ENCODE data around the gene DDX39A. TPM values are rescaled to one million over a fixed set of nuclear protein-coding genes. Genes with fewer than 3 reads are reported as not detected.
"Not testable (repeated sequence)": the region's sequence is repeated elsewhere in the genome, so short reads cannot be mapped to it uniquely, and the experiment has no call there.

Gene DDX39A
- total RNA-seq, 1 experiment from 2014 or later = 92.4 TPM

DNA sequence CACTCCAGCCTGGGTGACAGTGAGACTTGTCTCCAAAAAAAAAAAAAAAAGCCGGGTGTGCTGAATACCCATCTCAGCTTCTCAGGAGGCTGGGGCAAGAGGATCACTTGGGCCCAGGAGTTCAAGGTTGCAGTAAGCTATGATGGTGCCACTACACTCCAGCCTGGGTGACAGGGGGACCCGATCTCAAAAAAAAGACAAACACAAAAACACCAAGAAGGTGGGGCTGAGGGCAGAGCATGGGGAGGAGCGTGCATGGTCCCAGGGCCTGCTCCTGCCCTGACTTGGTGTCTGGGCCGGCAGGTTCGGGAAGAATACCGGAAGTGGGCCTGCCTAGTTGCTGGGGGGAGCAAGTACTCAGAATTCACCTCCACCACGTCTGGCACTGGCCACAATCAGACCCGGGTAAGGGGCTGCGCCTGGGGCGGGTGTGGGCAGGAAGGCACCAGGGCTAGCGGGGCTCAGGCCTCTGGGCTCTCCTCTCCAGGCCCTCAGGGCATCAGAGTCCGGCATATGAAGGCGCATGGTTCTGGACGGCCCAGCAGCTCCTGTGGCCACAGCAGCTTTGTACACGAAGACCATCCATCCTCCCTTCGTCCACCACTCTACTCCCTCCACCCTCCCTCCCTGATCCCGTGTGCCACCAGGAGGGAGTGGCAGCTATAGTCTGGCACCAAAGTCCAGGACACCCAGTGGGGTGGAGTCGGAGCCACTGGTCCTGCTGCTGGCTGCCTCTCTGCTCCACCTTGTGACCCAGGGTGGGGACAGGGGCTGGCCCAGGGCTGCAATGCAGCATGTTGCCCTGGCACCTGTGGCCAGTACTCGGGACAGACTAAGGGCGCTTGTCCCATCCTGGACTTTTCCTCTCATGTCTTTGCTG is 11.3 kb downstream of the DDX39A start:
- H3K4me3 ChIP-seq (ENCODE audit: low read length) = no peak overlapping the region
- H3K27ac ChIP-seq (ENCODE audit: low read length) = no peak overlapping the region
- H3K9me2 ChIP-seq (replicated peaks; ENCODE audit: insufficient read depth, low read length) = no peaks in the 10 kb centered on the region
- no peaks in the 10 kb centered on the region for H3K27me3 ChIP-seq (ENCODE audit: low read length)
- H2AFZ ChIP-seq (ENCODE audit: low read length) = no peak overlapping the region
- no peak for DNase-seq
- peaks cover 35% of the 10 kb centered on the region for H4K20me1 ChIP-seq (ENCODE audit: insufficient read depth, low read depth, low read length)
- H3K9me3 ChIP-seq (ENCODE audit: low read length) = no peaks in the 10 kb centered on the region
- peaks cover 13% of the 10 kb centered on the region for H3K79me2 ChIP-seq (ENCODE audit: low read length)
- peaks cover 31% of the 10 kb centered on the region for H3K4me1 ChIP-seq (ENCODE audit: low read length)
- H3K36me3 ChIP-seq (ENCODE audit: insufficient read depth, low read length) = peaks cover 25% of the 10 kb centered on the region
- H3K9ac ChIP-seq (ENCODE audit: low read length) = no peak overlapping the region
- H3K4me2 ChIP-seq (ENCODE audit: low read depth, low read length, poor library complexity, severe bottlenecking) = no peak overlapping the region

DNA sequence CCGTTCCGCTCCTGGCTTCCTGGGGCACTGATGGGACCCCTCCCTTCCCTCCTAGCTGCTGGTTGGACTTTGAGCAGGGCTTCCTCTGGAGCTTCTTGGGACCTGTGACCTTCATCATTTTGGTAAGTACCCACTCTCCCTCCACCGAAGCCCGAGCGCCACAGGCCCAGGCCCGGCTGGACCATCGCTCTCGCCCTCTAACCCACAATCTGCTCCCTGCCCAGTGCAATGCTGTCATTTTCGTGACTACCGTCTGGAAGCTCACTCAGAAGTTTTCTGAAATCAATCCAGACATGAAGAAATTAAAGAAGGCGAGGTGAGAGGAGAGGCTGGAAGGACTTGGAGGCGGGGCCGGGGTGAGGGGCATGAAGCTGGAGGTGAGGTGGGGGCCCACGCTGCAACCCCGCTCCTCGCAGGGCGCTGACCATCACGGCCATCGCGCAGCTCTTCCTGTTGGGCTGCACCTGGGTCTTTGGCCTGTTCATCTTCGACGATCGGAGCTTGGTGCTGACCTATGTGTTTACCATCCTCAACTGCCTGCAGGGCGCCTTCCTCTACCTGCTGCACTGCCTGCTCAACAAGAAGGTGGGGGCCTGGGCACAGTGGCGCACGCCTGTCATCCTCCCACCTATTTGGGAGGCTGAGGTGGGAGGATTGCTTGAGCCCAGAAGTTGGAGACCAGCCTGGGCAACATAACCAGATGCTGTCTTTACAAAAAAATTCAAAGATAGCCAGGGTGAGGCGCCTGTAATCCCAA is 12.3 kb downstream of the DDX39A start:
- Histone ChIP-seq H3K4me1 (ENCODE audit: low read length) (peaks cover 21% of the 10 kb centered on the region), H3K27ac (ENCODE audit: low read length) (no peak overlapping the region)

DNA sequence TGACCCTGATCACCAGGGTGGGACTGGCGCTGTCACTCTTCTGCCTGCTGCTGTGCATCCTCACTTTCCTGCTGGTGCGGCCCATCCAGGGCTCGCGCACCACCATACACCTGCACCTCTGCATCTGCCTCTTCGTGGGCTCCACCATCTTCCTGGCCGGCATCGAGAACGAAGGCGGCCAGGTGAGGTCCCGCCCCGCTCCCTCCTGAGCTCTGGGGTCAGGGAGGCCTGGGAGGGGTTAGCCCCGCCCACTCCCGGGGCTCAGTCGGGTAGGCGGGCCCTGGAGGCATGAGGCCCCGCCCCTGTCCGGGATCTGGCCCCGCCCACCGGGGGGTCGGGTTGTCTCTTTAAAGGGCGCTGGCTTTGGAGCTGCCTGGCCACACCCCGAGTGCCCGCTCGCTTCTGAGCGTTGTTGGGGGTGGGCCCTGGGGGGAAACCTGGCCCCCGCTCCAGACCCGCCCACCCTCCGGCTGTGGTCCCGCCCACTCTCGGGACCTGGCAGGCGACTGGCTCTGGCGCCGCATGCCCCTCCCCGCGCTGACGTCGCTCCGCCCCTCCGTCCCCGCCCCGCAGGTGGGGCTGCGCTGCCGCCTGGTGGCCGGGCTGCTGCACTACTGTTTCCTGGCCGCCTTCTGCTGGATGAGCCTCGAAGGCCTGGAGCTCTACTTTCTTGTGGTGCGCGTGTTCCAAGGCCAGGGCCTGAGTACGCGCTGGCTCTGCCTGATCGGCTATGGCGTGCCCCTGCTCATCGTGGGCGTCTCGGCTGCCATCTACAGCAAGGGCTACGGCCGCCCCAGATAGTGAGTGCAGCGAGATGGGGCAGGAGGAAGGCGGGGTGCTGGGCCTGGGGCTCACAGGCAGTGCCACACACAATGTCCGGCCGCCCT is 13.1 kb downstream of the DDX39A start:
- Histone ChIP-seq H3K27me3 (ENCODE audit: low read length) (no peaks in the 10 kb centered on the region), H3K9ac (ENCODE audit: low read length) (no peak overlapping the region), H3K79me2 (ENCODE audit: low read length) (no peaks in the 10 kb centered on the region), H2AFZ (ENCODE audit: low read length) (no peak overlapping the region), H3K9me2 (replicated peaks; ENCODE audit: insufficient read depth, low read length) (no peaks in the 10 kb centered on the region), H3K27ac (ENCODE audit: low read length) (no peak overlapping the region), H3K36me3 (ENCODE audit: insufficient read depth, low read length) (peaks cover 10% of the 10 kb centered on the region; the same call in 1 of the 2 replicates), H3K4me3 (ENCODE audit: low read length) (no peak overlapping the region), H3K4me1 (ENCODE audit: low read length) (peaks cover 12% of the 10 kb centered on the region), H4K20me1 (ENCODE audit: insufficient read depth, low read depth, low read length) (peaks cover 17% of the 10 kb centered on the region), H3K9me3 (ENCODE audit: low read length) (no peaks in the 10 kb centered on the region), H3K4me2 (ENCODE audit: low read depth, low read length, poor library complexity, severe bottlenecking) (no peak overlapping the region)
- DNase-seq = peak; percentile 98

More for the DNA sequence above, 12.3 kb downstream of the DDX39A start:
- Histone ChIP-seq H2AFZ (ENCODE audit: low read length) (no peak overlapping the region), H3K4me3 (ENCODE audit: low read length) (no peak overlapping the region), H3K27me3 (ENCODE audit: low read length) (no peaks in the 10 kb centered on the region), H3K79me2 (ENCODE audit: low read length) (peaks cover 2% of the 10 kb centered on the region), H3K4me2 (ENCODE audit: low read depth, low read length, poor library complexity, severe bottlenecking) (no peak overlapping the region), H3K9ac (ENCODE audit: low read length) (no peak overlapping the region), H3K9me3 (ENCODE audit: low read length) (no peaks in the 10 kb centered on the region), H4K20me1 (ENCODE audit: insufficient read depth, low read depth, low read length) (peaks cover 25% of the 10 kb centered on the region), H3K9me2 (replicated peaks; ENCODE audit: insufficient read depth, low read length) (no peaks in the 10 kb centered on the region), H3K36me3 (ENCODE audit: insufficient read depth, low read length) (peaks cover 18% of the 10 kb centered on the region; the same call in 1 of the 2 replicates)
- DNase-seq = no peak

DNA sequence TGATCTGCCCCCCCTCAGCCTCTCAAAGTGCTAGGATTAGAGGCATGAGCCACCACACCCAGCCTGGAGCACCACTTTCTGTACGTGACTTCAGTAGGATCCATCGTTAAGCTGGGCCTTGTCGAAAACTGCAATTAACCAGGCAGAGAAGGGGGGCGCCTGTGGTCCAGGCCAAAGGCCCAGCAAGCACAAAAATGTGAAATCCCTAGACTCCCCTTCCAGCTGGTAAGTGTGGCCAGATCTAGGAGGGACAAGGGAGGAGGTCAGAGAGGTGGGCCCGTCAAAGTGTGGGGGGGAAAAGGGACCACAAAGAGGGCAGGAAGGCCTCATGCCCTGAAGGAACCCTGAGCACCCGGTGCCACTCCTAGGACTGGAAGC is 13.8 kb downstream of the DDX39A start:
- H3K27ac ChIP-seq (ENCODE audit: low read length) = no peak overlapping the region
- H3K4me1 ChIP-seq (ENCODE audit: low read length) = peaks cover 10% of the 10 kb centered on the region
- no peak overlapping the region for H3K4me3 ChIP-seq (ENCODE audit: low read length)
- H3K36me3 ChIP-seq (ENCODE audit: insufficient read depth, low read length) = 0 out of 2 replicates have a peak, but pooled peaks cover 5% of the 10 kb centered on the region
- no peaks in the 10 kb centered on the region for H3K79me2 ChIP-seq (ENCODE audit: low read length)
- H3K4me2 ChIP-seq (ENCODE audit: low read depth, low read length, poor library complexity, severe bottlenecking) = no peak overlapping the region
- no peak overlapping the region for H3K9ac ChIP-seq (ENCODE audit: low read length)
- no peak for DNase-seq
- no peak overlapping the region for H2AFZ ChIP-seq (ENCODE audit: low read length)
- peaks cover 11% of the 10 kb centered on the region for H4K20me1 ChIP-seq (ENCODE audit: insufficient read depth, low read depth, low read length)
- H3K9me2 ChIP-seq (replicated peaks; ENCODE audit: insufficient read depth, low read length) = no peaks in the 10 kb centered on the region
- no peaks in the 10 kb centered on the region for H3K9me3 ChIP-seq (ENCODE audit: low read length)
- H3K27me3 ChIP-seq (ENCODE audit: low read length) = no peaks in the 10 kb centered on the region

DNA sequence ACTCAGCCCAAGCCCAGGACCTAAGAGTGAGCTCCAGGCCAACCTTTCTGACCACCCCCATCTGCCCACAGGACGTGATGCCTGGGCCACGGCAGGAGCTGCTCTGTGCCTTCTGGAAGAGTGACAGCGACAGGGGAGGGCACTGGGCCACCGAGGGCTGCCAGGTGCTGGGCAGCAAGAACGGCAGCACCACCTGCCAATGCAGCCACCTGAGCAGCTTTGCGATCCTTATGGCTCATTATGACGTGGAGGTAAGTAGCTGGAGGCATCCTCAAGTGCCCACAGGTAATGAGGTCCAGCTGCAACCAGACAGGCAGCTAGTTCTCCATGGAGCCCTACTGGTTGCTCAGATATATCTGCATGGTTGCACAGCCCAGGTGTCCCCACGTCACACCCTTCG is 14.8 kb downstream of the DDX39A start:
- H4K20me1 ChIP-seq (ENCODE audit: insufficient read depth, low read depth, low read length) = peaks cover 5% of the 10 kb centered on the region; the same call in 1 of the 2 replicates
- H3K9me3 ChIP-seq (ENCODE audit: low read length) = no peaks in the 10 kb centered on the region
- no peaks in the 10 kb centered on the region for H3K79me2 ChIP-seq (ENCODE audit: low read length)
- no peak overlapping the region for H3K4me2 ChIP-seq (ENCODE audit: low read depth, low read length, poor library complexity, severe bottlenecking)
- H3K9me2 ChIP-seq (replicated peaks; ENCODE audit: insufficient read depth, low read length) = no peaks in the 10 kb centered on the region
- no peak overlapping the region for H2AFZ ChIP-seq (ENCODE audit: low read length)
- H3K27ac ChIP-seq (ENCODE audit: low read length) = no peak overlapping the region
- no peaks in the 10 kb centered on the region for H3K27me3 ChIP-seq (ENCODE audit: low read length)
- no peak overlapping the region for H3K9ac ChIP-seq (ENCODE audit: low read length)
- DNase-seq = no peak
- H3K4me1 ChIP-seq (ENCODE audit: low read length) = peaks cover 10% of the 10 kb centered on the region
- H3K36me3 ChIP-seq (ENCODE audit: insufficient read depth, low read length) = 0 out of 2 replicates have a peak, but pooled peaks cover under 1% of the 10 kb centered on the region
- no peak overlapping the region for H3K4me3 ChIP-seq (ENCODE audit: low read length)

DNA sequence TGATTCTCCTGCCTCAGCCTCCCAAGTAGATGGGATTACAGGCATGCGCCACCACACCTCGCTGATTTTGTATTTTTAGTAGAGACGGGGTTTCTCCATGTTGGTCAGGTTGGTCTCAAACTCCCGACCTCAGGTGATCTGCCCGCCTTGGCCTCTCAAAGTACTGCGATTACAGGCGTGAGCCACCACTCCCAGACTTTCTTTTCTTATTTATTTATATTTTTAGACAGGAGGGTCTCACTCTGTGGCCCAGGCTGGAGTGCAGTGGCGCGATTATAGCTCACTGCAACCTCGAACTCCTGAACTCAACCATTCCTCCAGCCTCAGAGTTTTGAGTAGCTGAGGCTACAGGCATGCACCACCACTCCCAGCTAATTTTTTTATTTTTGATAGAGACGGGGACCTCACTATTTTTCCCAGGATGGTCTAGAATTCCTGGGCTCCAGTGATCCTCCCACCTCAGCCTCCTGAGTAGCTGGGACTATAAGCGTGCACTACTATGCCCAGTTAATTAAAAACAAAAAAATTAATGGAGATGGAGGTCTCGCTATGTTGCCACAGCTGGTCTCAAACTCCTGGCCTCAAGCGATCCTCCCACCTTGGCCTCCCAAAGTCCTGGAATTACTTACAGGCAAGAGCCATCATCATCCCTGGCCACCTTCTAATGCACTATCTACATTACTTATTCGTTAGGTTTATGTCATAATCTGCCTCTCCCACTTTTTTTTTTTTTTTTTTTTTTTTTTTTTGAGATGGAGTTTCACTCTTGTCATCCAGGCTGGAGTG is 15.8 kb downstream of the DDX39A start:
- H3K27ac ChIP-seq (ENCODE audit: low read length); H3K36me3 ChIP-seq (ENCODE audit: insufficient read depth, low read length); H3K9me2 ChIP-seq (replicated peaks; ENCODE audit: insufficient read depth, low read length); H3K4me2 ChIP-seq (ENCODE audit: low read depth, low read length, poor library complexity, severe bottlenecking); H3K79me2 ChIP-seq (ENCODE audit: low read length); H4K20me1 ChIP-seq (ENCODE audit: insufficient read depth, low read depth, low read length); H3K9me3 ChIP-seq (ENCODE audit: low read length); H3K27me3 ChIP-seq (ENCODE audit: low read length); H3K4me1 ChIP-seq (ENCODE audit: low read length); H3K4me3 ChIP-seq (ENCODE audit: low read length); H3K9ac ChIP-seq (ENCODE audit: low read length); H2AFZ ChIP-seq (ENCODE audit: low read length); DNase-seq: not testable (repeated sequence)

DNA sequence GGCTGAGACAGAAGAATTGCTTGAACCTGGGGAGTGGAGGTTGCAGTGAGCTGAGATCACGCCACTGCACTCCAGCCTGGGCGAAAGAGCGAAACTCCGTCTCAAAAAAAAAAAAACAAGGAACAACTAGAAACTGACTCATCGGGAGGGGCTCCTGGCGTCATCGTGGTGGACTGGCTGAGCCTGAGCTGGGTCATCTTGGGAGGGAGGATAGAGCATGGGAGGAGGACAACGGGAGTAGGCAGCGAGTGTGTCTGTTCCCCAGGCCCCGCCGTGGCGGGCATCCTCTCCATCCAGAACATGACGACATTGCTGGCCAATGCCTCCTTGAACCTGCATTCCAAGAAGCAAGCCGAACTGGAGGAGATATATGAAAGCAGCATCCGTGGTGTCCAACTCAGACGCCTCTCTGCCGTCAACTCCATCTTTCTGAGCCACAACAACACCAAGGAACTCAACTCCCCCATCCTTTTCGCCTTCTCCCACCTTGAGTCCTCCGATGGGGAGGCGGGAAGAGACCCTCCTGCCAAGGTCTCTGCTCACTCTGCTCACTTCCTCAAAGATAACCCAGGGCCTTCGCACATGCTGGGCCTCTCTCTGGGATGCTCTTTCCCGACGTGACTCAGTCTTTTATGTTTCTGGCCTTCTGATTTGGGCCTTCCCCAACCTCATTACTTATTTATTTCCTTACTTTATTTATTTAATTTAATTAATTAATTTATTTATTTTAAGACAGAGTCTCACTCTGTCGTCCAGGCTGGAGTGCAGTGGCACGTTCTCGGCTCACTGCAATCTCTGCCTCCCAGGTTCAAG is 16.6 kb downstream of the DDX39A start:
- H3K9me3 ChIP-seq (ENCODE audit: low read length) = no peaks in the 10 kb centered on the region
- H3K36me3 ChIP-seq (ENCODE audit: insufficient read depth, low read length) = no peaks in the 10 kb centered on the region
- no peak overlapping the region for H3K9ac ChIP-seq (ENCODE audit: low read length)

More for the DNA sequence above, 16.6 kb downstream of the DDX39A start:
- no peak overlapping the region for H3K27ac ChIP-seq (ENCODE audit: low read length)
- DNase-seq = no peak
- no peaks in the 10 kb centered on the region for H3K79me2 ChIP-seq (ENCODE audit: low read length)
- 0 out of 2 replicates have a peak, but pooled peaks cover 5% of the 10 kb centered on the region for H4K20me1 ChIP-seq (ENCODE audit: insufficient read depth, low read depth, low read length)
- H3K4me1 ChIP-seq (ENCODE audit: low read length) = no peaks in the 10 kb centered on the region
- no peak overlapping the region for H3K4me2 ChIP-seq (ENCODE audit: low read depth, low read length, poor library complexity, severe bottlenecking)
- H3K9me2 ChIP-seq (replicated peaks; ENCODE audit: insufficient read depth, low read length) = no peaks in the 10 kb centered on the region
- no peaks in the 10 kb centered on the region for H3K27me3 ChIP-seq (ENCODE audit: low read length)
- H2AFZ ChIP-seq (ENCODE audit: low read length) = no peak overlapping the region
- H3K4me3 ChIP-seq (ENCODE audit: low read length) = no peak overlapping the region
